Upper lobe of right lung (tissue), 1 donor: ENCODE results near the gene ANKRD36B. TPM values are rescaled to one million over a fixed set of nuclear protein-coding genes. Genes with fewer than 3 reads are reported as not detected.
"Not testable (repeated sequence)": the region's sequence is repeated elsewhere in the genome, so short reads cannot be mapped to it uniquely, and the experiment has no call there.

Experiments used
- ATAC-seq: fragments of 200-7000 bp; cut with Tn5 transposase; one replicate; pipeline ENCODE4 v1.9.1; 2020; ENCODE audit warnings: mild to moderate bottlenecking, moderate library complexity
- DNase-seq: peaks from one replicate; pipeline ENCODE4 v3.0.0-alpha.2; 2020
- H3K27ac ChIP-seq: fragments of 200-600 bp; one replicate; pipeline ENCODE4 v1.8.0; 2022
- H3K27me3 ChIP-seq: fragments of 200-600 bp; one replicate; pipeline ENCODE4 v1.8.0; 2022; ENCODE audit warnings: mild to moderate bottlenecking
- H3K36me3 ChIP-seq: fragments of 200-600 bp; one replicate; pipeline ENCODE4 v1.8.0; 2022
- H3K4me1 ChIP-seq: fragments of 200-600 bp; one replicate; pipeline ENCODE4 v1.8.0; 2022
- H3K4me3 ChIP-seq: fragments of 200-600 bp; one replicate; pipeline ENCODE4 v1.8.0; 2022; ENCODE audit warnings: mild to moderate bottlenecking
- H3K9me3 ChIP-seq: fragments of 200-600 bp; one replicate; pipeline ENCODE4 v1.8.0; 2022
- CTCF ChIP-seq: fragments of 200-600 bp; IDR thresholded peaks from one replicate; pipeline ENCODE4 v1.8.0; 2022; ENCODE audit warnings: antibody characterized with exemption
- intact Hi-C: fragments of 100-400 bp; cut with DNase I; formaldehyde crosslinking; loops from one replicate; pipeline ENCODE4 v1.11.0; 2022
- total RNA-seq: library from RNA; stranded (reverse); fragmentation: NEBNext Ultra II Directional; extraction: Animal tissue kit (Norgen Biotek cat#: 25700); gene quantifications from one replicate; pipeline ENCODE4 v1.2.1, GENCODE V29; 2021
- donor health status: DM: no; HTN: yes; CAD: no; lungs with severe emphysema.

The ANKRD36B gene
- total RNA-seq, 1 donor from 2014 or later = 17.4 TPM

- TF ChIP-seq CTCF = no peak
- ATAC-seq = no peak
- no peaks in the 10 kb centered on the region for H3K27me3 ChIP-seq
These were observed 43.0 kb downstream of the ANKRD36B start for GRCh38 chr2:97546711-97547110.

GRCh38 chr2:97544911-97545310 lies 44.8 kb downstream of the ANKRD36B start:
- ATAC-seq, H3K4me1 ChIP-seq, H3K36me3 ChIP-seq, DNase-seq, H3K4me3 ChIP-seq, H3K27ac ChIP-seq, H3K27me3 ChIP-seq, intact Hi-C loops, H3K9me3 ChIP-seq: not testable (repeated sequence)

More at GRCh38 chr2:97546711-97547110, 43.0 kb downstream of the ANKRD36B start:
- Histone ChIP-seq H3K36me3 (peaks cover 8% of the 10 kb centered on the region), H3K27ac (no peak overlapping the region), H3K4me3 (no peak overlapping the region), H3K9me3 (no peaks in the 10 kb centered on the region), H3K4me1 (no peaks in the 10 kb centered on the region)
- intact Hi-C loops = no loop called here
- no peak for DNase-seq

GRCh38 chr2:97525904-97526303 lies 63.8 kb downstream of the ANKRD36B start:
- H3K27me3 ChIP-seq, intact Hi-C loops, H3K36me3 ChIP-seq, ATAC-seq, DNase-seq, H3K4me1 ChIP-seq, H3K9me3 ChIP-seq, H3K4me3 ChIP-seq, H3K27ac ChIP-seq: not testable (repeated sequence)

- intact Hi-C loops, ATAC-seq, H3K36me3 ChIP-seq, H3K4me1 ChIP-seq, H3K9me3 ChIP-seq, DNase-seq, H3K27me3 ChIP-seq, H3K27ac ChIP-seq, H3K4me3 ChIP-seq: not testable (repeated sequence)
These were observed 65.9 kb downstream of the ANKRD36B start for GRCh38 chr2:97523816-97524215.

- H3K27ac ChIP-seq, H3K9me3 ChIP-seq, H3K4me1 ChIP-seq, intact Hi-C loops, ATAC-seq, H3K4me3 ChIP-seq, DNase-seq, H3K27me3 ChIP-seq, H3K36me3 ChIP-seq: not testable (repeated sequence)
These were observed 66.6 kb downstream of the ANKRD36B start for GRCh38 chr2:97522916-97523555.

GRCh38 chr2:97495651-97496050 lies 94.0 kb downstream of the ANKRD36B start:
- ATAC-seq, H3K4me1 ChIP-seq, H3K27me3 ChIP-seq, H3K9me3 ChIP-seq, H3K36me3 ChIP-seq, DNase-seq, H3K27ac ChIP-seq, H3K4me3 ChIP-seq, intact Hi-C loops: not testable (repeated sequence)

GRCh38 chr2:97490141-97490540 lies 99.5 kb downstream of the ANKRD36B start:
- H3K4me1 ChIP-seq, H3K27ac ChIP-seq, ATAC-seq, H3K4me3 ChIP-seq, H3K9me3 ChIP-seq, intact Hi-C loops, H3K36me3 ChIP-seq, H3K27me3 ChIP-seq: not testable (repeated sequence)
- DNase-seq = peak; percentile 53

Other genes with a start within 250 kb of the ANKRD36B start
- gene COX5B, start 56.2 kb upstream of the ANKRD36B start, total RNA-seq = 155 TPM
- 60.7 TPM for gene ACTR1B, start 74.2 kb upstream of the ANKRD36B start, total RNA-seq
- 14.4 TPM for gene C2orf92, start 79.8 kb upstream of the ANKRD36B start, total RNA-seq
- gene ZAP70, start 123.7 kb upstream of the ANKRD36B start, total RNA-seq = 10.2 TPM